Measurements from ENCODE around the gene AMOTL2. TPM values are rescaled to one million over a fixed set of nuclear protein-coding genes. Genes with fewer than 3 reads are reported as not detected.

The AMOTL2 gene
- total RNA-seq, 1 donor from 2014 or later, result 79.2 TPM

DNA sequence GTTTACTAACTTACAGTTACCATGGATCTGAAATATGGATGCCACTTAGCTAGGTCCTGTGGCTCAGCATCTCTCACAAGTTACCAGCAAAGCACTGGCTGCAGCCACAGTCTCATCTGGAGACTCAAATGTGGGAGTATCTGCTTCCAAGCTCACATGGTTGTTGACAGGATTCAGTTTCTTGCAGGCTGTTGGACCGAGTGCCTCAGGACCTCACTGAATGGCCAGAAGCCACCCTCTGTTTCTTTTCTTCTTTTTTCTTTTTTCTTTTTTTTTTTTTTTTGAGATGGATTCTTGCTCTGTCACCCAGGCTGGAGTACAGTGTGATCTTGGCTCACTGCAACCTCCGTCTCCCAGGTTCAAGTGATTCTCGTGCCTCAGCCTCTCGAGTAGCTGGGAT, 20.1 kb upstream of the AMOTL2 start:
- no peak overlapping the region for H3K27ac Mint-ChIP-seq
- H3K4me1 Mint-ChIP-seq (ENCODE audit: unreplicated experiment), result no peaks in the 10 kb centered on the region
- H3K36me3 Mint-ChIP-seq, result no peaks in the 10 kb centered on the region
- no peak overlapping the region for H3K4me3 Mint-ChIP-seq
- H3K9me3 Mint-ChIP-seq, result no peaks in the 10 kb centered on the region
- TF ChIP-seq, protein P1, sequence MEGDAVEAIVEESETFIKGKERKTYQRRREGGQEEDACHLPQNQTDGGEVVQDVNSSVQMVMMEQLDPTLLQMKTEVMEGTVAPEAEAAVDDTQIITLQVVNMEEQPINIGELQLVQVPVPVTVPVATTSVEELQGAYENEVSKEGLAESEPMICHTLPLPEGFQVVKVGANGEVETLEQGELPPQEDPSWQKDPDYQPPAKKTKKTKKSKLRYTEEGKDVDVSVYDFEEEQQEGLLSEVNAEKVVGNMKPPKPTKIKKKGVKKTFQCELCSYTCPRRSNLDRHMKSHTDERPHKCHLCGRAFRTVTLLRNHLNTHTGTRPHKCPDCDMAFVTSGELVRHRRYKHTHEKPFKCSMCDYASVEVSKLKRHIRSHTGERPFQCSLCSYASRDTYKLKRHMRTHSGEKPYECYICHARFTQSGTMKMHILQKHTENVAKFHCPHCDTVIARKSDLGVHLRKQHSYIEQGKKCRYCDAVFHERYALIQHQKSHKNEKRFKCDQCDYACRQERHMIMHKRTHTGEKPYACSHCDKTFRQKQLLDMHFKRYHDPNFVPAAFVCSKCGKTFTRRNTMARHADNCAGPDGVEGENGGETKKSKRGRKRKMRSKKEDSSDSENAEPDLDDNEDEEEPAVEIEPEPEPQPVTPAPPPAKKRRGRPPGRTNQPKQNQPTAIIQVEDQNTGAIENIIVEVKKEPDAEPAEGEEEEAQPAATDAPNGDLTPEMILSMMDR (conservative IDR thresholded peaks at IDR 0.05), result no peak
- no peak for DNase-seq (ENCODE audit: extremely low spot score, unreplicated experiment)
- H3K27me3 Mint-ChIP-seq, result peaks cover 17% of the 10 kb centered on the region

DNA sequence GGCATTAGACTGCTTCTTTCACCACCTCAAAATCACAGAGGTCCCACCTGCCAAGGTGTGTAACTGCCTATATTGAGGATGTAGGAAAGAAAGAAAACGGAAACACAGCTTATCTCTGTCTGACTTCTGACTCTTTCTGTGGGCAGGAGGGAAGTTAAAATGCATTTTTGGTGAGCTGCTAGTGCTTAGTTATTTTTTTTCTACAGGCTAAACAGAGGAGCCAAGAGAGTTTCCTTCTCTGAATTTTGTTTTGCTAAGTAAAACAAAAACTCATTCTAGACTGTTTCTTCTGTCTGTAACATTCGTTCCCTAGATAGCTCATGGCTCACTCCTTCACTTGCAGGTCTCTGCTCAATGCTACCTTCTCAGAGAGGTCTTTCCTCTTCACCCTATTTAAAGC, 18.8 kb upstream of the AMOTL2 start:
- no peak for DNase-seq (ENCODE audit: extremely low spot score, unreplicated experiment)
- no peaks in the 10 kb centered on the region for H3K36me3 Mint-ChIP-seq
- H3K27me3 Mint-ChIP-seq, result peaks cover 17% of the 10 kb centered on the region
- no peak overlapping the region for H3K27ac Mint-ChIP-seq
- H3K9me3 Mint-ChIP-seq, result no peaks in the 10 kb centered on the region
- TF ChIP-seq, protein P1 (conservative IDR thresholded peaks at IDR 0.05), result no peak
- no peaks in the 10 kb centered on the region for H3K4me1 Mint-ChIP-seq (ENCODE audit: unreplicated experiment)
- no peak overlapping the region for H3K4me3 Mint-ChIP-seq

DNA sequence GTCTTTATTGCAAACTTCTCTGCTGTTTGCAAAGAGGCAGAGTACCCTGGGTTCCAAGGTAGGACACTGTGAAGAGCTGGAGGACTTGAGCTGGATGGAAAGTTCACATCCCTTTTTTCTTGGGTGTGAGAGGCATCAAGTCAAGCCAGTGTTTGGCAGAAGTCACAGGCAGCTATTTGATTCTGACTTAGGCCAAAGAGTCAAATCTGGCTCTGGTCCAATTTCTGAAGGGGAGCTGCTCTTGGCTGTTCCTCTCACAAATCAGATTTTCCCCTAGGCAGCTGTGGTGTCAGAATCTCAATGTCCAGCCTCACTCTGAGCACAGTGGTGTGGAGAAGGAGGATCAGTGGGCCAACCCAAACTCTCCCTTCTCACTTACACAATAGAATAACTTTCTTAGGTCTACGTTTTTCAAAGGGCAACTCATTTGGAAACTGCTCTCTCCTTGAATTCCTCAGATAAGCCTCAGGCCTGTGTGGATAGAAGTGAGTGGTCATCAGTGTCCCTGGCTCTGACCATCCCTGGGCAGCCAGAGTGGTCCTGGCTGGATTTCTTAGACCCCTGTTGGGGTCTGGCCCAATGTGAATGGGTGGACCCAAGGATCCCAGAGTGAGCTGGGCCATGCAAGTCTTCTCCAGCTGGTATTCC, 18.2 kb upstream of the AMOTL2 start:
- Mint-ChIP-seq H3K36me3 (no peaks in the 10 kb centered on the region), H3K4me3 (no peak overlapping the region), H3K27ac (no peak overlapping the region), H3K27me3 (peaks cover 20% of the 10 kb centered on the region), H3K9me3 (no peaks in the 10 kb centered on the region), H3K4me1 (ENCODE audit: unreplicated experiment) (no peaks in the 10 kb centered on the region)
- DNase-seq (ENCODE audit: extremely low spot score, unreplicated experiment), result no peak
- TF ChIP-seq, protein P1 (conservative IDR thresholded peaks at IDR 0.05), result no peak

DNA sequence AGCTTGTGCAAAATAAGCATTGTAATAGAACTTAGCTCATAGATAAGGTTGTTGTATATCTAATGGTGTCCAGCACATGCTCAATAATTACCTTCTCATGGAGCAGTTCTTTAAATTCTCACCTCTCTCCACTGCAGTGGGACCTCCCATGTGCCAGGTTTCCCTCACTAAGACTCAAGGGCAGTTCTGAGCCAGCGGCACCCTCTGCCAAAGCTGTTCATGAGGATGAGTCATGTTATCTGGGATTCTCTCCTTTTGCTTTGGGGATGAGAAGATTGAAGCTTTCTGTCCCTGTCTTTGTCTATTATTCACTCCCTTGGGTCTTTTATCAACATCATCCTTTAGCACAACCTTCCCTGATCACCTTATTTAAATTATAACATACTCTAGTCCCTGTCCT, 15.6 kb upstream of the AMOTL2 start:
- Mint-ChIP-seq H3K27ac (no peak overlapping the region), H3K4me3 (no peak overlapping the region), H3K4me1 (ENCODE audit: unreplicated experiment) (no peaks in the 10 kb centered on the region), H3K36me3 (no peaks in the 10 kb centered on the region), H3K9me3 (no peaks in the 10 kb centered on the region), H3K27me3 (peaks cover 12% of the 10 kb centered on the region)
- no peak for DNase-seq (ENCODE audit: extremely low spot score, unreplicated experiment)
- TF ChIP-seq, protein P1 (conservative IDR thresholded peaks at IDR 0.05), result no peak

DNA sequence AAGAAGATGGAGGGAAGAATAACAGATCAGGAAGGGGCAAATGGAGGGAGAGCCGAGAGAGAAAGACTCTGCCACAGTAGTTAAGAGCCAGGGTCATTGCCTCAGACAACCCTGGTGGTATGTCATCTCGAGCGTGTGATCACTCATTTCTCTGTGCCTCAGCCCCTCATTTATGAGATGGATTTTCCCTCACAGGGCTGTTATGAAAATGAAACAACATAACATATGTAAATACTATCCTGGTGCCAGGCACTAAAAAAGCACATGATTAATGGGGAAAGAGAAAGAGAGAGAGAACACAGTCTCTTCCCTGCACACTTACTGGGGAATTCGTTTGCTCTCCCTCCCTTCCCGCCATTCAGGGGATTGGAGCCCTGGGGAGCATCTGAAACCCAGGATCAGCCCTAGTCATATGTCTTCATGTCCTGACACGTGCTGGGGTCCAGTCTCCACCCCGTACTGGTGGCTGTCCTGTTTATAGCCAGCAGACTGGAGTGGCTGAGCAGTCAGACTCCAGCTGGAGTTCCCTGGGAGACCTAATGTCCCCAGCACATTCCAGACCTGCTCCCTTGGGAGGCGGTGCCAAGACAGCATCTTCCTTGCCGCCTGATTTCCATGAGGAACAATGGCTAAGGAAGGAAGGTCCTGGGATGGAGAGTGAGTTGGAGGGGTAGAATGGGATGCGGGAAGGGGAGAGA, 14.7 kb upstream of the AMOTL2 start:
- H3K27ac Mint-ChIP-seq, result no peak overlapping the region
- no peaks in the 10 kb centered on the region for H3K4me1 Mint-ChIP-seq (ENCODE audit: unreplicated experiment)
- no peaks in the 10 kb centered on the region for H3K36me3 Mint-ChIP-seq
- TF ChIP-seq, protein P1 (conservative IDR thresholded peaks at IDR 0.05), result no peak
- H3K9me3 Mint-ChIP-seq, result no peaks in the 10 kb centered on the region
- no peak for DNase-seq (ENCODE audit: extremely low spot score, unreplicated experiment)
- peaks cover 12% of the 10 kb centered on the region for H3K27me3 Mint-ChIP-seq
- H3K4me3 Mint-ChIP-seq, result no peak overlapping the region

Data from type B pancreatic cell (in vitro differentiated cells).